SW 1271 (cell line): Measurements from ENCODE around the gene SLC13A5.
"Not testable (repeated sequence)": the region's sequence is repeated elsewhere in the genome, so short reads cannot be mapped to it uniquely, and the experiment has no call there.

Source experiments
- DNase-seq, 2 experiments: peaks; one replicate each; lab custom pipeline; 2025; lab: John Stamatoyannopoulos, UW

SLC13A5 gene

GRCh38 chr17:6661464-6661848 is 51.7 kb downstream of the SLC13A5 start:
- no peak for DNase-seq

GRCh38 chr17:6660805-6661463 is 52.2 kb downstream of the SLC13A5 start:
- no peak for DNase-seq

- DNase-seq, result no peak
Observed at GRCh38 chr17:6660101-6660500, 53.1 kb downstream of the SLC13A5 start.

- not testable (repeated sequence) for DNase-seq
Observed at GRCh38 chr17:6658411-6658810, 54.8 kb downstream of the SLC13A5 start.

- DNase-seq, result no peak
Observed at GRCh38 chr17:6657633-6658287, 55.4 kb downstream of the SLC13A5 start.

- not testable (repeated sequence) for DNase-seq
Observed at GRCh38 chr17:6656797-6657632, 56.2 kb downstream of the SLC13A5 start.

- DNase-seq, result not testable (repeated sequence)
Observed at GRCh38 chr17:6655732-6656361, 57.3 kb downstream of the SLC13A5 start.

DNA sequence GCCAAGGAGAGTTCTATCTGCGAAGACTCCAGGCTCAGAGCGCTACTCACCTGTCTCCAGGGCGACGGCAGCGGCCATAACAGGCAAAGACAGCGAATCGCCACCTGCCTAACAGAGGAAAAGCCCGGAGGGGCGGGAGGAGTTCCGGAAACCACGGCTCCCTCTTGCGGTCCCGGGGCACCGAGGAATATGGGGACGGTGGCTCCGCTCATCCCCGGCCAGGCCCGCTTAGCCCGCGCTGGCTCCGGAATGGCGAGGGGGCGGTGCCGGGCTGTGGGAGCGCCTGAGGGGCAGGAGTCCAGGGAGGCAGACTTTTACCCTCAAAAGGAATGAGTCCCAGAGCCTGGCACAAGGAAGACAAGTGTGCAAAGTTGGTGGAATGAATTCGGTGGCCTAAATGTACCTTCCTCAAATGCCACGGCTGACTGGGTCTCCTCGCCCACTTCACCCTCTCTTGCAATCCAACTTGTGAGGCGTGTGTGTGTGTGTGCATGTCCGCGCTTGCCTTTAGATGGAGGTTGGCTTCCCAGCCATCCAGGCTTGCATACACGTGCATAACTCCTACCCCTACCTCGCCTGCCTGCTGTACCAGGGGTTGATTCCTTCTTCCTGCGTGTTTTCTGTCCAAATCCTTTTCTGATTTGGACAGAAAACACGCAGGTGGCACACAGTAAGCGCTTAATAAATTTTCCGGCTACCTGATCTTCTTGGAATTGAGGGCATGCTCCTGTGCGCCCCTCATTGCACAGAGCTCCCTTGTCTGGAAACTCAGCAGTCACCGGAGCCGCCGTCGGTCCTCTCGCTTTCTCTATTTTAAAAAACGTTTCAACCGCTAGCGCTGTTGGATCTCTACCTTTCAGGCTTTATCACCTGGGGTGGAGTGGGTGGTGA is 58.1 kb downstream of the SLC13A5 start:
- DNase-seq, result no peak

DNA sequence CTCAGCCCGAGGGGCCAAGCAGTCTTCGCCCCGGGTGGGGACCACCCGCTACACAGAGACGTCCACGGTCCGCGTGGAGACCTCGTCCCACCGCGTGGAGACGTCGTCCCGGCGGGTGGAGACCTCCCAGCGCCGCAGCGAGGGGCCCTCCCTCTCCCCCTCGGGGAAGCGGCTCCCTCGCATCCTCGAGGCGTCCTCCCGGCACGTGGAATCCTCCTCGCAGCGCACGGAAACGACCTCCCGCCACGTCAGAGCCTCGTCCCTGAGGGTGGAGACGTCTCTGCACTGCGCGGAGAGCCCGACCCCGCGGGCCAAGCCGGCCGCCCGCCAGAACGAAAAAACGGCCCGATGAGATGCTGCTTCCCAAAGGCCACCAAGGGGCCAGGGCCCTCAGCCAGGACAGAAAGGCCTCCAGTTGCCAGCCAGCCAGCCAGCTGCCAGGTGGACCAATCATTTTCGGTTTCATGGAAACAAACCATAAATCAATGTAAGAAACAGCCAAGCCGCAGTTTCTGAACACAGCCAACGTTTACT is 61.2 kb downstream of the SLC13A5 start:
- no peak for DNase-seq

DNA sequence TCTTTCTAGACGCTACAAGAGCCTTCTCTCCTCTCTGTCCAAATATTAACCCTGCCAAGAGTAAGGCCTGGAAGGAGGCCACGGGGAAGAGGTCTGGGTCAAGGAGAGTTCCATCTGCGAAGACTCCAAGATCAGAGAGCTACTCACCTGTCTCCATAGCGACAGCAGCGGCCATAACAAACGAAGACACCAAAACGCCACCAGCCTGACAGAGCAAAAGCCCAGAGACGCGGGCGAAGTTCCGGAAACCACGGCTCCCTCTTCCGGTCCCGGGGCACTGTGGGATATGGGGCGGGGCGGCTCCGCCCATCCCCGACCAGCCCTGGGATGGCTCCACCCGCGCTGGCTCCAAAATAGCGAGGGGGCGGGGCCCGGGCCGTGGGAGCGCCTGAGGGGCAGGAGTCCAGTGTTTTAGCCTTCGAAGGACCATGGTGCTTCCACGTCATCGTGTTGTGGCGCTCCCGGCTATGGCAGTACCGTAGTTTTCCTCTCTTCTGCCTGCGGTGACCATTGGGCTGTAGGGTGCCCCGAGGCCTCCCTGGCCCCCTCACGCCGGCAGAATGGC is 61.7 kb downstream of the SLC13A5 start, which contains the start of the genes C17orf100 and MED31:
TSS of gene C17orf100 (plus strand) at position 409 of the 565 bp plus-strand sequence. CDS start at position 561, 152 bp downstream.
TSS of gene MED31 (minus strand) at position 252 of the 565 bp plus-strand sequence. CDS start at position 175, 77 bp downstream.
- DNase-seq, result peak; percentile 84 to 92

GRCh38 chr17:6648181-6648580 is 65.0 kb downstream of the SLC13A5 start:
- DNase-seq, result peak in 1 of 2 experiments; percentile 46

DNA sequence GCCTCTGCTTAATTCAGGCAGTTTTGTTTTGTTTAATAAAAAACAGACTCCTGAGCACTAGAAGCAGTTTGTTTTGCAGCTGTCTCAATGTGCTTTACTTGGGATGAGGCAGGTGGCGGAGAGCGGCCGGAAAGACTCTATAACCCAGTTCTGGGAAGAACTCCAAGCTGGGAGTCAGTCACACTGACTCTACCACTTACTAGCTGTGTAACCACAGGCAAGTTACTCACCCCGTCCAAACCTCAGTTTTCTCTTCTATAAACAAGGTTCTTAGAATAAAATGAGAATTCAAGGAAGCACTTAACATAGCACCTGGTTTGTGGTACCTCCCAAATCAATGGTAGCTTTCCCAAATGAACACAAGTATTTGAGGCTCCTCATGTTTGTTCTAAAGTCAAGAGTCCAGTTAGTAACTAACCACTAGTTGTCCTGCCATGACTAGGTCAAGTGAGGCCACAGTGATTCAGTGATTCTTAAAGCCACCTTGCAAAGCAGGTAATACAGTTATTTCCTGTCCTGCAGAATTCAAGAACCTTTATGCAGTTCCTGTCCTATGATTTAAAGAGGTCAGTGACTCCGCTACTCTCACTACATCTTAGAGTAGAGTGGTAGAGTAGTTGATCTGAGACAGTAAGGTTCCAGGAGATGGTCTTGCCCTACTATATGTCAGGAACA is 69.6 kb downstream of the SLC13A5 start:
- DNase-seq, result no peak

DNA sequence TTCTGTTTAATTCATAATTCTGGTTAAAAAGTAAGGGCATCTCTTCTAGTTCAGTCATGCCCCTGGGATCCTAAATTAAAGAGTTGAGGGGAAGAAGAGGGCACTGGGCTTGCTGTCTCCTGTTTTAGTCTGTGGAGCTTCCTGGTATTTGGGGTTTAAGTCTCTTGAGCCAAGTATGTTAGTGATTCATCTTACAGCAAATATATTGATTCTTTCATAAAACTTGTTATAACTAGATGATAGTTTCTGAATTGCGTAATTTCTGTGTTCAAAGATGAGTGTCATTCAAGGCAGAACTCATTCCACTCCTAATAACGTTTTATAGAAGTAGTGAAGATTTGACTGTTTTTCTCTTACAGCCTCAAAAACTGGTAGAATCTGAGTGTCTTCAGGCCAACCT is 70.6 kb downstream of the SLC13A5 start:
- no peak for DNase-seq

GRCh38 chr17:6641247-6641863 is 71.8 kb downstream of the SLC13A5 start:
- peak in 1 of 2 experiments; percentile 80 for DNase-seq

DNA sequence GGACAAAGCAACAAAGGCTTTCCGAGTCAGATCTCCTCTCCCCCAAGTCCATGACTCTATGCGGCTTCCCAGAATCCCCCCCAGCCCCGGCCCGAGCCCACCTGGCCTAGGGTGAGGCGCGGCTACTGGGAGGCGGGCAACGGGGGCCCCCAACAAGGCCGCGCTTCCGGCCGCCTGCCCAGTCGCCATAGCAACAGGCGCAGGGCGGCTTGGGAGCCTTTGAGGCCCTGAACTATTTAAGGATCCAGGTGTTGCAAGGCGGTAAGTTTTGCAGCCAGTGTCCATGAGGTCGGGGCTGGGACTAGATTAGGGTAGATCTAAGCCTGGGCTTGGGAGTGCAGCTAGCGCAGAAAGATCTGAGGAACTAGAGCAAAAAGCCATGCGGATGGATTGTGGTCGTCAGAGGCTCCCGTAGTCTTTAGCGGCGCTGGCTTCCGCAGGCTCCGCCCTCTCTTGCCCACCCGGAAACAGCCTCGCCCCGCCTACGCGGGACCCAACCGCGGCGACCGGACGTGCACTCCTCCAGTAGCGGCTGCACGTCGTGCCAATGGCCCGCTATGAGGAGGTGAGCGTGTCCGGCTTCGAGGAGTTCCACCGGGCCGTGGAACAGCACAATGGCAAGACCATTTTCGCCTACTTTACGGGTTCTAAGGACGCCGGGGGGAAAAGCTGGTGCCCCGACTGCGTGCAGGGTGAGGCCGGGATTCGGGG is 72.5 kb downstream of the SLC13A5 start, which contains the start of the genes KIAA0753 and TXNDC17:
TSS of gene KIAA0753 (minus strand) at position 176 of the 711 bp plus-strand sequence. CDS start 5,608 bp downstream, outside the sequence.
TSS of gene TXNDC17 (plus strand) at position 525 of the 711 bp plus-strand sequence. CDS start at position 548, 23 bp downstream.
- DNase-seq, result peak; percentile 74 to 87

- no peak for DNase-seq
Observed at GRCh38 chr17:6639586-6640535, 73.3 kb downstream of the SLC13A5 start.

DNA sequence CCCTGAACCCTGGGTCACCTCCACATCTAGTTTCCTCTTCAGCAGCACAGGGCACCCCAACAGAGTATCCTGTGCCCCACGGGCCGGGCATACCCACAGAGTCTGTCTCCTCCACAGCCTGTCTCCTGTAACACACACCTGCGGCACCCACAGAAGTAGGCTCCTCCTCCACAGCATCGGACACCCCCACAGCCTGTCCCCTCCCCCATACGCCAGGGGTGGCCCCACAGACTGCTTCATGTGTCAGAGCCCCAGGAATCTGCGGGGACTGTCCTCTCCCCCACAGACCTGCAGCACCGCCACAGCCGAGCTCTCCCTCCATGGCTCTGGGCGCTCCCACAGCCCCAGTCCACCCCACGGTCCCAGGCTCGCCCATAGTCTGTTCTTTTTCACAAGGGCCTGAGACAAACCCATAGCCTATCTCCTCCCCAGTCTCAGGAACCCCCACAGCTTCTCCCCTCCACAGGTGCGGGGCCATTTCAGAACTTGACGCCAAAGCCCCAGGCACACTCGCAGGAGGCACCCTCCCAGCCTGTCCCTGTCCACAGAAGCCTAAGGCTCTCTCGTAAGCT is 74.1 kb downstream of the SLC13A5 start:
- no peak for DNase-seq
